ENCODE data around the gene ZDHHC4.

The ZDHHC4 gene

DNA sequence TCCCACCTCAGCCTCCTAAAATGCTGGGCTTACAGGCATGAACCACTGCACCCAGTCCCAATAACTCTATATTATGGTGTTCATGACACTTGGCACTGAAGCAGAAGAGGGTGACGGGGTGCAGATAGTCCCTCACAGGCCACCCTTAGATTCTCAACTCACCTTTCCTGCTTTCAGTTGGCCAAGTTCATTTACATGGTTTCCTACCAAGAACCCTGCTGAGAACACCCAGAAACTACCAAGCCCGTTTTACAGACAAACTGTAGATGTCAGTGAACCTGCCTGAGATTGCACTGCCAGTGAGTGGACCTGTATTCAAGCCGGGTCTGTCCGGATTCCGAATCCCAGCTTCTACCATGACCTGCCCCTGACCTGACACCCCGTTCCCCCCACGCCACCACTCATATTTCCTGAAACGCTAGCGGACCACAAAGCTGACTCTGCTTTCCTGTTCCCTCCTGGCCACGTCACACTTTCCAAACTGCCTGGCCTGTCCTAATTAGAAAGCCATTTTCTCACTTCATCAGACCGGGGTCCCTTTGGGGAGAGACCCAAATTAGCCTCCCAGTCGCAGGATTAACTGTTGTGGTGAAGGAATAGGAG, 43.3 kb upstream of the ZDHHC4 start:
- H3K4me3 ChIP-seq (ENCODE audit: control insufficient read depth in 1 of 7, extremely low read depth in 1 of 7, insufficient read depth in 4 of 7, low read depth in 2 of 7, low read length in 6 of 7), result peak overlapping the region in 2 of 7 experiments; percentile 42 to 43
- peaks cover 0 to 18% (median 0%) of the 10 kb centered on the region in 5 experiments for H3K27me3 ChIP-seq (replicated peaks in 2 of 5; ENCODE audit: control insufficient read depth in 4 of 5, insufficient read depth in 5 of 5, low read length in 4 of 5)
- H3K27ac ChIP-seq (ENCODE audit: insufficient read depth in 1 of 2, low read depth in 1 of 2, low read length in 2 of 2, poor library complexity in 1 of 2, severe bottlenecking in 2 of 2), result peak overlapping the region in 1 of 2 experiments; percentile 35
- peak; percentile 56 to 80 (median 72) for DNase-seq
- H3K9me3 ChIP-seq (ENCODE audit: control extremely low read depth in 1 of 5, control insufficient read depth in 4 of 5, insufficient read depth in 2 of 5, low read depth in 1 of 5, low read length in 4 of 5), result no peaks in the 10 kb centered on the region
- H3K36me3 ChIP-seq (ENCODE audit: control insufficient read depth in 4 of 4, insufficient read depth in 4 of 4, low read length in 3 of 4), result no peaks in the 10 kb centered on the region
- ChIA-PET CTCF (interaction anchor here (0.7 to 1.5 kb wide), 5 partner anchors 9 to 119 kb away, joined by 3 to 6 read pairs (median 3); no protein-coding TSS in a partner anchor), POLR2A (interaction anchor here (1.0 kb wide), 2 partner anchors 13 to 21 kb away, joined by 4 to 6 read pairs; no protein-coding TSS in a partner anchor)
- peaks cover 0 to 48% (median 26%) of the 10 kb centered on the region in 4 experiments for H3K4me1 ChIP-seq (ENCODE audit: control extremely low read depth in 1 of 4, control insufficient read depth in 4 of 4, insufficient read depth in 4 of 4, low read length in 3 of 4)
- WGBS (ENCODE audit: insufficient coverage), result 4% methylated on average over 8 of the region's 12 CpGs

- peak overlapping the region in 5 of 7 experiments; percentile 32 to 74 (median 52) for H3K4me3 ChIP-seq (ENCODE audit: control insufficient read depth in 1 of 7, extremely low read depth in 1 of 7, insufficient read depth in 4 of 7, low read depth in 2 of 7, low read length in 6 of 7)
- H3K9me3 ChIP-seq (ENCODE audit: control extremely low read depth in 1 of 5, control insufficient read depth in 4 of 5, insufficient read depth in 2 of 5, low read depth in 1 of 5, low read length in 4 of 5), result no peaks in the 10 kb centered on the region
- 0% methylated on average over 44 of the region's 56 CpGs for WGBS (ENCODE audit: insufficient coverage)
- H3K27me3 ChIP-seq (replicated peaks in 2 of 5; ENCODE audit: control insufficient read depth in 4 of 5, insufficient read depth in 5 of 5, low read length in 4 of 5), result peaks cover 0 to 12% (median 0%) of the 10 kb centered on the region in 5 experiments
- no peak overlapping the region for H3K27ac ChIP-seq (ENCODE audit: insufficient read depth in 1 of 2, low read depth in 1 of 2, low read length in 2 of 2, poor library complexity in 1 of 2, severe bottlenecking in 2 of 2)
- H3K4me1 ChIP-seq (ENCODE audit: control extremely low read depth in 1 of 4, control insufficient read depth in 4 of 4, insufficient read depth in 4 of 4, low read length in 3 of 4), result peaks cover 0 to 38% (median 21%) of the 10 kb centered on the region in 4 experiments
- ChIA-PET POLR2A (no interaction called here), CTCF (interaction anchor here (1.6 to 3.0 kb wide), 5 partner anchors 11 to 23 kb away, joined by 5 to 19 read pairs (median 7); no protein-coding TSS in a partner anchor)
- H3K36me3 ChIP-seq (ENCODE audit: control insufficient read depth in 4 of 4, insufficient read depth in 4 of 4, low read length in 3 of 4), result no peaks in the 10 kb centered on the region
- peak in 1 of 3 donors; percentile 47 for DNase-seq
Measured at GRCh38 chr7:6536262-6537260, 40.7 kb upstream of the ZDHHC4 start.

GRCh38 chr7:6542368-6542767, 34.9 kb upstream of the ZDHHC4 start:
- Histone ChIP-seq H3K27ac (ENCODE audit: insufficient read depth in 1 of 2, low read depth in 1 of 2, low read length in 2 of 2, poor library complexity in 1 of 2, severe bottlenecking in 2 of 2) (no peak overlapping the region), H3K36me3 (ENCODE audit: control insufficient read depth in 4 of 4, insufficient read depth in 4 of 4, low read length in 3 of 4) (no peaks in the 10 kb centered on the region), H3K4me3 (ENCODE audit: control insufficient read depth in 1 of 7, extremely low read depth in 1 of 7, insufficient read depth in 4 of 7, low read depth in 2 of 7, low read length in 6 of 7) (no peak overlapping the region), H3K9me3 (ENCODE audit: control extremely low read depth in 1 of 5, control insufficient read depth in 4 of 5, insufficient read depth in 2 of 5, low read depth in 1 of 5, low read length in 4 of 5) (no peaks in the 10 kb centered on the region), H3K4me1 (ENCODE audit: control extremely low read depth in 1 of 4, control insufficient read depth in 4 of 4, insufficient read depth in 4 of 4, low read length in 3 of 4) (peaks cover 0 to 20% (median 18%) of the 10 kb centered on the region in 4 experiments), H3K27me3 (replicated peaks in 2 of 5; ENCODE audit: control insufficient read depth in 4 of 5, insufficient read depth in 5 of 5, low read length in 4 of 5) (peaks cover 0 to 5% (median 0%) of the 10 kb centered on the region in 5 experiments)
- DNase-seq, result no peak
- WGBS (ENCODE audit: insufficient coverage), result no CpG with 5 or more reads among the region's 1 CpG
- CTCF ChIA-PET, result no interaction called here
- POLR2A ChIA-PET, result no interaction called here

DNA sequence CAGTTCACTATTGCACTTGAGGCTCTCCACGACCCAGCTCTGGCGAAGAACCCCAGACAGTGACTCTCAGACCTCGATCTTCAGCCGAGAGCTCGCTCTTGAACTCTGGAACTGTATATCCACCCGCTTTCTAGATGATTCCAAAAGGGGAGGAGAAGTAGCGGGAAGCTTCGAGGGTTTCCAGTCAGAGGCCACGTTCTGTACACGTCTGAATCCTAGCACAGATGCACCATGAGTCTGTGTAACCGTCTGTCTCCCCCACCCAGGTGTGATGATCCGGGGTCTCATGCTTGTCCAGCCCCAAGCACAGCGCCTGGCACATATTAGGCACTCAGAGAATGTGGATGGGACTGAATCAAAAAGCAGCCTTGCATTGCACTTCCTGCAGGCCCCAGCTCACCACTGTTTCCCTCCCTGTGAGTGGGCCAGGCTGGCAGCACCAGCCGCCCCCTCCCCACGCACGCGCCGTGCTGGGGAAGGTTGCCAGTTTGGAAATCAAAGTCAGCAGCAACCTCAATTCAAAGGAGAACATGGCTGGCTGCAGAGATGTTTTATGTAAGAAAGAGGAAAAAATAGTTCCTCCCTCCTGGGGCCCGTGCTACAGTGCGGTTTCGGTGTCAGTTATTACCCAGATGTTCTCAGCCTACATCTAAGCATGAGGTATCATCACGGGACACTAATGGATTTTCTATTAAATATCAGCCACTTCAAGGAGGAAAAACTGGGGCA, 31.7 kb upstream of the ZDHHC4 start:
- Histone ChIP-seq H3K4me1 (ENCODE audit: control extremely low read depth in 1 of 4, control insufficient read depth in 4 of 4, insufficient read depth in 4 of 4, low read length in 3 of 4) (peaks cover 0 to 20% (median 18%) of the 10 kb centered on the region in 4 experiments), H3K9me3 (ENCODE audit: control extremely low read depth in 1 of 5, control insufficient read depth in 4 of 5, insufficient read depth in 2 of 5, low read depth in 1 of 5, low read length in 4 of 5) (no peaks in the 10 kb centered on the region), H3K27me3 (replicated peaks in 2 of 5; ENCODE audit: control insufficient read depth in 4 of 5, insufficient read depth in 5 of 5, low read length in 4 of 5) (no peaks in the 10 kb centered on the region), H3K4me3 (ENCODE audit: control insufficient read depth in 1 of 7, extremely low read depth in 1 of 7, insufficient read depth in 4 of 7, low read depth in 2 of 7, low read length in 6 of 7) (peak overlapping the region in 1 of 7 experiments; percentile 23), H3K27ac (ENCODE audit: insufficient read depth in 1 of 2, low read depth in 1 of 2, low read length in 2 of 2, poor library complexity in 1 of 2, severe bottlenecking in 2 of 2) (no peak overlapping the region), H3K36me3 (ENCODE audit: control insufficient read depth in 4 of 4, insufficient read depth in 4 of 4, low read length in 3 of 4) (no peaks in the 10 kb centered on the region)
- ChIA-PET POLR2A (no interaction called here), CTCF (interaction anchor here (1.3 to 1.4 kb wide), 4 partner anchors 12 to 47 kb away, joined by 3 to 6 read pairs (median 6); no protein-coding TSS in a partner anchor)
- 48% methylated on average over 19 of the region's 22 CpGs for WGBS (ENCODE audit: insufficient coverage)
- peak; percentile 40 to 86 (median 77) for DNase-seq

- no peaks in the 10 kb centered on the region for H3K27me3 ChIP-seq (replicated peaks in 2 of 5; ENCODE audit: control insufficient read depth in 4 of 5, insufficient read depth in 5 of 5, low read length in 4 of 5)
- peaks cover 0 to 20% (median 18%) of the 10 kb centered on the region in 4 experiments for H3K4me1 ChIP-seq (ENCODE audit: control extremely low read depth in 1 of 4, control insufficient read depth in 4 of 4, insufficient read depth in 4 of 4, low read length in 3 of 4)
- CTCF ChIA-PET, result interaction anchor here (0.6 to 4.4 kb wide), 8 partner anchors 10 to 46 kb away, joined by 3 to 31 read pairs (median 4); no protein-coding TSS in a partner anchor
- DNase-seq, result peak in 1 of 3 donors; percentile 37
- H3K4me3 ChIP-seq (ENCODE audit: control insufficient read depth in 1 of 7, extremely low read depth in 1 of 7, insufficient read depth in 4 of 7, low read depth in 2 of 7, low read length in 6 of 7), result no peak overlapping the region
- WGBS (ENCODE audit: insufficient coverage), result 44% methylated on average over 4 of the region's 12 CpGs
- no peak overlapping the region for H3K27ac ChIP-seq (ENCODE audit: insufficient read depth in 1 of 2, low read depth in 1 of 2, low read length in 2 of 2, poor library complexity in 1 of 2, severe bottlenecking in 2 of 2)
- no peaks in the 10 kb centered on the region for H3K9me3 ChIP-seq (ENCODE audit: control extremely low read depth in 1 of 5, control insufficient read depth in 4 of 5, insufficient read depth in 2 of 5, low read depth in 1 of 5, low read length in 4 of 5)
- POLR2A ChIA-PET, result interaction anchor here (1.1 kb wide), 1 partner anchor 12 kb away, joined by 4 read pairs; no protein-coding TSS in a partner anchor
- no peaks in the 10 kb centered on the region for H3K36me3 ChIP-seq (ENCODE audit: control insufficient read depth in 4 of 4, insufficient read depth in 4 of 4, low read length in 3 of 4)
Measured at GRCh38 chr7:6546498-6547251, 30.6 kb upstream of the ZDHHC4 start.

- ChIA-PET POLR2A (interaction anchor here (1.1 kb wide), 1 partner anchor 13 kb away, joined by 4 read pairs; no protein-coding TSS in a partner anchor), CTCF (interaction anchor here (0.6 to 4.4 kb wide), 7 partner anchors 8 to 31 kb away, joined by 3 to 31 read pairs (median 4); no protein-coding TSS in a partner anchor)
- Histone ChIP-seq H3K4me3 (ENCODE audit: control insufficient read depth in 1 of 7, extremely low read depth in 1 of 7, insufficient read depth in 4 of 7, low read depth in 2 of 7, low read length in 6 of 7) (no peak overlapping the region), H3K27me3 (replicated peaks in 2 of 5; ENCODE audit: control insufficient read depth in 4 of 5, insufficient read depth in 5 of 5, low read length in 4 of 5) (no peaks in the 10 kb centered on the region), H3K4me1 (ENCODE audit: control extremely low read depth in 1 of 4, control insufficient read depth in 4 of 4, insufficient read depth in 4 of 4, low read length in 3 of 4) (peaks cover 0 to 20% (median 18%) of the 10 kb centered on the region in 4 experiments), H3K36me3 (ENCODE audit: control insufficient read depth in 4 of 4, insufficient read depth in 4 of 4, low read length in 3 of 4) (no peaks in the 10 kb centered on the region), H3K9me3 (ENCODE audit: control extremely low read depth in 1 of 5, control insufficient read depth in 4 of 5, insufficient read depth in 2 of 5, low read depth in 1 of 5, low read length in 4 of 5) (no peaks in the 10 kb centered on the region), H3K27ac (ENCODE audit: insufficient read depth in 1 of 2, low read depth in 1 of 2, low read length in 2 of 2, poor library complexity in 1 of 2, severe bottlenecking in 2 of 2) (no peak overlapping the region)
- 100% methylated on average over 1 of the region's 1 CpG for WGBS (ENCODE audit: insufficient coverage)
- no peak for DNase-seq
Measured at GRCh38 chr7:6547400-6547799, 29.9 kb upstream of the ZDHHC4 start.
